Stimulated activated CD4-positive, alpha-beta T cell treated with anti-CD3 and anti-CD28 coated beads, Interleukin-15, amount 100 ng/mL, for 1 hour (primary cell): ENCODE results near the gene TMCO6.
A peak's percentile ranks its signal among the peaks of the same experiment; 100 is the strongest.

Experiments
- DNase-seq, 2 donors: peaks; one replicate each; pipeline ENCODE4 v3.0.0-alpha.2; 2020; ENCODE audit warnings: low read depth in 1 of 2, low spot score in 1 of 2

Gene TMCO6

DNA sequence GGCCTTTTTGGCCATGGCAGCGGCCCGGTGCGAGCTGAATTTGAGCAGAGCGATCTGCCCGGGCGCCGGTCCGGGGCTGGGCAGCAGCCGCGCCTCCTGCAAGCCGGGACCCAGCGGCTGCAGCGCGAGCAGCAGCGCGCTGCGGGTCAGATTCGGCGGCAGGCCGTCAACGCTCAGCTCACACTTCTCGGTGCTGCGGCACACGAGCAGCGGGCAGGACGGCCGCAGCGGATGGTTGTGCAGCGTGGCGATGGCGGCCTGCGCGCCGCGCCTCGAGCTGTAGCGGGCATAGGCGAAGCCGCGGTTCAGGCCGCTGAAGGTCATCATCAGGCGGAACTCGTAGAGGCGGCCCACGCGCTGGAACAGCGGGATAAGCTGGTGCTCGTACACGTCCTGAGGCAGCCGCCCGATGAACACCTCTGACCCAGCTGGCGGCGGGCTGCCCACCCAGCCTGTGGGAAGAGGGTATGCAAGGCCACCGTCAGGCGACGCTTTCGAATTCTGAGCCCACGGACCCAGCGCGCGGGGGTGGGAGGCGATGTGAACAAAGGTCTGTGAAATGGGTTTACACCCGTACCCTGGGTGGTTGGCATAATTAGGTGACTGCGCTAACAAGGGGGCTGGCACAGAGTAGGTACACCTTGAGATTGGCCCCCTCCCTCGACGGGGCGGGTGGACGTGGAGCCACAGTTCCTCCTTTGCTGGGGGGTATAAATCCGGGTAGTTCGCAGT, 33.4 kb downstream of the TMCO6 start:
- no peak for DNase-seq

- DNase-seq = no peak
These were observed 34.1 kb downstream of the TMCO6 start, which contains the start of gene DND1 for GRCh38 chr5:140673187-140673976. TSS of gene DND1 (minus strand) at chr5:140673576. CDS start at chr5:140673542, 34 bp downstream.

DNA sequence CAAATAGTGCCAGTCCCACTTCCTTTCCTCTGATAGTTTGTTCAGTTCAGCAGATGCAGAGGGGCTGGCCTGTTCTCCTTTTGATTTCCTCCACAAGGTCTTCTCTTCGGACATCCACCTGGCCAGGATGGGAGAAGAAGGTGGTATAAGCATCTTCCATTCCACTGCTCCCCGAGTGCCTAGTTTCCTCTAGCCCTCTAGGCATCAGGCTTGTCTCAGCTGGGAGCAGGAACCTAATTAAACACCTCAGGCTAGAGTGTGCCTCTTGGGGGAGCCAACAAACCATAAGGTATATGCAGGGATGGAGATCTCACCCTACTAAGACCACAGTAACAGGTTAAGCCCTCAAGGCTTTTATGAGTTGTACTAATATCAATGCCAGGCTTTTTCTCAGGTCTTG, 35.0 kb downstream of the TMCO6 start:
- no peak for DNase-seq

- DNase-seq = no peak
These were observed 35.4 kb downstream of the TMCO6 start for GRCh38 chr5:140674629-140675028.

DNA sequence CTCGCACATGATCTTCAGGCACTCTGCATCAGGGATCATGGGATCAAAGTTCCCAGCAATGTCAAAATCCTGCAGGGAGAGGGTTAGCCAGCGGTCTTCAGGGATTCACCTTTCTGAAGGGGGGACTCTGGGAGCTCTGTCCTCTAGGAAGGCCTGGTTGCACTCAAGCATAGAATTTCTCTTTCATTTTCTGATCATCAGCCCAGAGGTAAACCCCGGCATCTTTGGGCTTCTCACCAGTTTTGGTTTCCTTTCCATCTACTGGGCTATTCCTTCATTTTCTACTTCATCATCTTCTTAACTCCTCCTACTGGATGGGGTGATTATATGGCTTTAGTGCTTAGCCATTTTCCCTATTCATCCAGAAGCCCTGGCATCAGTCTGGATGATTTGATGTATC, 38.7 kb downstream of the TMCO6 start:
- no peak for DNase-seq

GRCh38 chr5:140678993-140679392, 39.7 kb downstream of the TMCO6 start:
- no peak for DNase-seq

- no peak for DNase-seq
These were observed 51.2 kb downstream of the TMCO6 start for GRCh38 chr5:140690376-140690932.

- peak; percentile 53 to 70 for DNase-seq
These were observed 52.0 kb downstream of the TMCO6 start, which contains the start of the genes HARS1 and HARS2 for GRCh38 chr5:140690941-140691924. TSS of gene HARS1 (minus strand) at chr5:140691370. CDS start at chr5:140691304, 66 bp downstream. TSS of gene HARS2 (plus strand) at chr5:140691455. CDS start at chr5:140691649, 194 bp downstream.

DNA sequence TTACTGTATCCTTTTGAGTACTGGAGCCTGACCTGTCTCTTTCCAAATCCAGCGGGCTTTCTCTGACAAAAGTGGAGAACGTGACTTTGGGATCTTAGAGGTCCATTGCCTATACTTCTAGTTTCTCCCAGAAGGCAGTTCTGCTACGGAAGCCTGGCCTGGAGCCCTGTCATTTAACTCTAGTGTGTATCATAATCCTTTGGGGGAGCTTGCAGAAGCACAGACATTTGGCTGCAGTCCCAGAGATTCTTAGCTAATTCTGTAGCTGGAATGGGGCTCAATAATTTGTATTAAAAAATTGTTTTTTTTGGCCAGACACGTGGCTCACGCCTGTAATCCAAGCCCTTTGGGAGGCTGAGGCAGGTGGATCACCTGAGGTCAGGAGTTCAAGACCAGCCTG, 55.0 kb downstream of the TMCO6 start:
- no peak for DNase-seq
